Activated CD8-positive, alpha-beta T cell treated with anti-CD3 and anti-CD28 coated beads for 36 hours (primary cell): ENCODE measurements around the gene XCL2. TPM values are rescaled to one million over a fixed set of nuclear protein-coding genes. Genes with fewer than 3 reads are reported as not detected.

ENCODE experiments used
- ATAC-seq: fragments of 200-7000 bp; cut with Tn5 transposase; one replicate; pipeline ENCODE4 v1.10.0; 2021; ENCODE audit warnings: mild to moderate bottlenecking, moderate library complexity
- CTCF ChIA-PET: fragments of 350-600 bp; sonication (Branson Sonifier 250); formaldehyde crosslinking; loops from one replicate; lab custom pipeline; 2021; ENCODE audit warnings: antibody characterized with exemption; lab: Charles Lee
- POLR2A ChIA-PET: fragments of 350-600 bp; sonication (Branson Sonifier 250); formaldehyde crosslinking; loops from one replicate; lab custom pipeline; 2021; ENCODE audit warnings: antibody characterized with exemption; lab: Charles Lee
- DNase-seq: peaks from one replicate; pipeline ENCODE4 v3.0.0-alpha.2; 2020
- H3K27ac Mint-ChIP-seq: one replicate; pipeline ENCODE4 v1.8.0; 2021; ENCODE audit warnings: mild to moderate bottlenecking, mixed read lengths
- H3K27me3 Mint-ChIP-seq: one replicate; pipeline ENCODE4 v1.8.0; 2021; ENCODE audit warnings: mixed read lengths
- H3K36me3 Mint-ChIP-seq: one replicate; pipeline ENCODE4 v1.8.0; 2021; ENCODE audit warnings: low read depth, mixed read lengths
- H3K4me1 Mint-ChIP-seq: one replicate; pipeline ENCODE4 v1.8.0; 2021; ENCODE audit warnings: low read depth, mixed read lengths
- H3K4me3 Mint-ChIP-seq: one replicate; pipeline ENCODE4 v1.8.0; 2021; ENCODE audit warnings: mild to moderate bottlenecking, moderate library complexity, mixed read lengths
- H3K9me3 Mint-ChIP-seq: one replicate; pipeline ENCODE4 v1.8.0; 2021; ENCODE audit warnings: mixed read lengths
- intact Hi-C: fragments of 100-400 bp; cut with micrococcal nuclease; formaldehyde crosslinking; loops from one replicate; pipeline ENCODE4 v1.10.0; 2022
- total RNA-seq, 2 experiments: library from RNA; stranded (reverse); gene quantifications; one replicate each; pipeline ENCODE4 v1.2.3, GENCODE V29; 2021
- TF ChIP-seq, protein P1 (sequence below): fragments of 200-600 bp; IDR thresholded peaks from one replicate; pipeline ENCODE4 v1.8.0; 2022; ENCODE audit warnings: antibody characterized with exemption, mild to moderate bottlenecking

Gene XCL2
- total RNA-seq, 2 experiments from 2014 or later: 188 to 191 TPM

- H3K4me3 Mint-ChIP-seq: peak overlapping the region; percentile 50
- DNase-seq (peak; percentile 44), ATAC-seq (peak; percentile 75)
- POLR2A ChIA-PET: interaction anchor here (0.9 to 1.4 kb wide), 5 partner anchors 17 to 93 kb away, joined by 3 to 5 read pairs (median 3); no protein-coding TSS in a partner anchor
- peaks cover 20% of the 10 kb centered on the region for H3K36me3 Mint-ChIP-seq
- CTCF ChIA-PET: interaction anchor here (0.9 to 2.0 kb wide), 8 partner anchors 12 to 193 kb away, joined by 3 to 5 read pairs (median 4); no protein-coding TSS in a partner anchor
- H3K27ac Mint-ChIP-seq: peak overlapping the region; percentile 86
- peaks cover 5% of the 10 kb centered on the region for H3K9me3 Mint-ChIP-seq
- intact Hi-C loops: no loop called here
- TF ChIP-seq, protein P1, sequence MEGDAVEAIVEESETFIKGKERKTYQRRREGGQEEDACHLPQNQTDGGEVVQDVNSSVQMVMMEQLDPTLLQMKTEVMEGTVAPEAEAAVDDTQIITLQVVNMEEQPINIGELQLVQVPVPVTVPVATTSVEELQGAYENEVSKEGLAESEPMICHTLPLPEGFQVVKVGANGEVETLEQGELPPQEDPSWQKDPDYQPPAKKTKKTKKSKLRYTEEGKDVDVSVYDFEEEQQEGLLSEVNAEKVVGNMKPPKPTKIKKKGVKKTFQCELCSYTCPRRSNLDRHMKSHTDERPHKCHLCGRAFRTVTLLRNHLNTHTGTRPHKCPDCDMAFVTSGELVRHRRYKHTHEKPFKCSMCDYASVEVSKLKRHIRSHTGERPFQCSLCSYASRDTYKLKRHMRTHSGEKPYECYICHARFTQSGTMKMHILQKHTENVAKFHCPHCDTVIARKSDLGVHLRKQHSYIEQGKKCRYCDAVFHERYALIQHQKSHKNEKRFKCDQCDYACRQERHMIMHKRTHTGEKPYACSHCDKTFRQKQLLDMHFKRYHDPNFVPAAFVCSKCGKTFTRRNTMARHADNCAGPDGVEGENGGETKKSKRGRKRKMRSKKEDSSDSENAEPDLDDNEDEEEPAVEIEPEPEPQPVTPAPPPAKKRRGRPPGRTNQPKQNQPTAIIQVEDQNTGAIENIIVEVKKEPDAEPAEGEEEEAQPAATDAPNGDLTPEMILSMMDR: no peak
- H3K27me3 Mint-ChIP-seq: no peaks in the 10 kb centered on the region
- peaks cover 73% of the 10 kb centered on the region for H3K4me1 Mint-ChIP-seq
Measured at GRCh38 chr1:168535536-168535935, 8.3 kb downstream of the XCL2 start.

- POLR2A ChIA-PET: interaction anchor here (1.1 kb wide), 1 partner anchor 17 kb away, joined by 3 read pairs; no protein-coding TSS in a partner anchor
- TF ChIP-seq, protein P1: no peak
- Mint-ChIP-seq H3K27ac (no peak overlapping the region), H3K27me3 (no peaks in the 10 kb centered on the region), H3K4me1 (peaks cover 61% of the 10 kb centered on the region), H3K36me3 (no peaks in the 10 kb centered on the region), H3K4me3 (no peak overlapping the region), H3K9me3 (no peaks in the 10 kb centered on the region)
- intact Hi-C loops: no loop called here
- peak; percentile 73 for ATAC-seq
- no peak for DNase-seq
- CTCF ChIA-PET: interaction anchor here (0.7 to 2.1 kb wide), 4 partner anchors 11 to 90 kb away, joined by 3 to 9 read pairs (median 3); no protein-coding TSS in a partner anchor
Measured at GRCh38 chr1:168531615-168532345, 12.0 kb downstream of the XCL2 start.

DNA sequence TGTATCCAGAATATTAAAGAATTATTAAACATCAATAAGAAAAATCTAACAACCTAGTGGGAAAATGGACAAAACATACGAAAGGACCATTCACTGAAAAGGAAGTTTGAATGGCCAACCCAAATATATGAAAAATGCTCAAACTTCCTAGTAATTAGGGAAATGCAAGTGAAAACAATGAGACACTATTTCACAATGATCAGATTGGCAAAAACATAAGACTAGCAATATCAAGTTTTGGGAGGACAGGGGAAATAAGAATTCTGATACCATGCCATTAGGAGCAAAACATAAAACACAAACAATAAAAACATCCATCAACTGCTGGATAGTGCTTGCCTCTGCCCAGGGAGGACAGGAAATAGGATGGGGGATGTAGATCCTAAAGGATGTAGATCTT, 14.3 kb downstream of the XCL2 start:
- Mint-ChIP-seq H3K4me1 (peaks cover 40% of the 10 kb centered on the region), H3K27ac (no peak overlapping the region), H3K9me3 (peaks cover 1% of the 10 kb centered on the region), H3K27me3 (no peaks in the 10 kb centered on the region), H3K4me3 (no peak overlapping the region), H3K36me3 (peaks cover under 1% of the 10 kb centered on the region)
- ChIA-PET POLR2A (no interaction called here), CTCF (no interaction called here)
- DNase-seq (no peak), ATAC-seq (no peak)
- intact Hi-C loops: no loop called here
- TF ChIP-seq, protein P1: no peak

- Mint-ChIP-seq H3K9me3 (peaks cover 17% of the 10 kb centered on the region), H3K4me3 (peak overlapping the region; percentile 72), H3K27me3 (no peaks in the 10 kb centered on the region), H3K4me1 (peaks cover 55% of the 10 kb centered on the region), H3K27ac (peak overlapping the region; percentile 94), H3K36me3 (peaks cover 16% of the 10 kb centered on the region)
- ATAC-seq: no peak
- TF ChIP-seq, protein P1: no peak
- DNase-seq: no peak
- POLR2A ChIA-PET: interaction anchor here (1.0 kb wide), 1 partner anchor 16 kb away, joined by 4 read pairs; no protein-coding TSS in a partner anchor
- CTCF ChIA-PET: interaction anchor here (1.0 to 1.6 kb wide), 2 partner anchors 9 to 33 kb away, joined by 3 to 9 read pairs; no protein-coding TSS in a partner anchor
- intact Hi-C loops: loop anchor here (2.0 kb wide), 1 partner anchor 17 kb away; no protein-coding TSS in a partner anchor
Measured at GRCh38 chr1:168521401-168522000, 22.3 kb downstream of the XCL2 start.
